GM19463 (cell line): ENCODE results near the gene MED13L.

Experiments used
- ATAC-seq: cut with Tn5 transposase; IDR thresholded peaks from one replicate; pipeline ENCODE4 v1.9.1; 2021; ENCODE audit warnings: mild to moderate bottlenecking, moderate library complexity; ENCODE audit not compliant: unreplicated experiment

MED13L gene

DNA sequence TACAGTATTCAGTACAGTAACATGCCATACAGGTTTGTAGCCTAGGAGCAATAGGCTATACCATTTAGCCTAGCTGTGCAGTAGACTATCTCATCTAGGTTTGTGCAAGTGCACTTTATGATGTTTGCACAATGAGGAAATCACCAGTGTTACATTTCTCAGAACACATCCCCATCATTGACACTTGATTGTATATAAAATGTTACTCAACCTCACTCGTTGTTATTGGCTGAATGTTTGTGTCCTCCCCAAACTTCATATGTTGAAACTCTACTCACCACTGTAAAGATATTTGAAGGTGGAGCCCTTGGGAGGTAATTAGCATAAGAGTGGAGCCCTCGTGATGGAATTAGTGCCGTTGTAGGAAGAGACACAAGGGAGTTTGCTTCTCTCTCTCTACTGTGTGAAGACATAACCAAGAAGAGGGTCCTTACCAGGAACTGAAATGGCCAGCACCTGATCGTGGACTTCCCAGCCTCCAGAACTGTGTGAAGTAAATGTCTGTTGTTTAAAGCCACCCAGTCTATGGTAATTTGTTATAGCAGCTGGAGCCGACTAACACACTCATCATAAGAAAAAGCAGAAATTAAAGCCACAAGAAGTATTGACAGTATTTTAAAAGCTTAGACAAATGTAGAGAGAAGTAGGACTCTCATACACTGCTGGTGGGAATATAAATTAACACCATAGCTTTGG is 3.2 kb upstream of the MED13L start:
- no peak for ATAC-seq

DNA sequence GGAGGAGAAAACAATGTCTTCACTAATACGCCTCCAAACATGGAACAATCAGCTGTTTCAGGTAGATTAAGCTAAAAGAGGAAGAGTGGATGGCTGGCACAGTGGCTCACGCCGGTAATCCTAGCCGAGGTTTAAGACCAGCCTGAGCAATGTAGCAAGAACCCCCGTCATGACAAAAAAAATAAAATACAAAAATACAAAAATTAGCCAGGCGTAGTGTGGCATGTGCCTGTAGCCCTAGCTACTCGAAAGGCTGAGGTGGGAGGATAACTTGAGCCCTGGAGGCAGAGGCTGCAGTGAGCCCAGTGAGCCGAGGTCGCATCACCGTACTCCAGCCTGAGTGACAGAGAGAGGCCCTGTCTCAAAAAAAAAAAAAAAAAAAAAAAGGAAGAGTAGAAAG is 1.2 kb upstream of the MED13L start:
- ATAC-seq, result no peak

DNA sequence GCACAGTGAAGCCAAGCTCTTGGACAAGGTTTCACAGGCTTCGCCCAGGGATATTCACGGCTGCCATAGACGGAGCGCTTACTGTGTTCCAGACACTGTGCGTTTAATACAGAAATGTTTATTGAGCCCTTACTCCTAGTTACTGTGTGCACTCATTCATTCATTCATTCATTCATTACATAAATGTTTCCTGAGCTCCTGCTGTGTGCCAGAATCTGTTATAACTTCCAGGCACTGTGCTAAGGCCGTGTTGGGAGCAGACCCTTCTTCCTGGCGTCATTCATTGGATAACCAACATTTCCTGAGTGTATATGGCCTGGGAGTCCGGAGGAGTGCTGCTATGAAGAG is 760 bp upstream of the MED13L start:
- no peak for ATAC-seq

DNA sequence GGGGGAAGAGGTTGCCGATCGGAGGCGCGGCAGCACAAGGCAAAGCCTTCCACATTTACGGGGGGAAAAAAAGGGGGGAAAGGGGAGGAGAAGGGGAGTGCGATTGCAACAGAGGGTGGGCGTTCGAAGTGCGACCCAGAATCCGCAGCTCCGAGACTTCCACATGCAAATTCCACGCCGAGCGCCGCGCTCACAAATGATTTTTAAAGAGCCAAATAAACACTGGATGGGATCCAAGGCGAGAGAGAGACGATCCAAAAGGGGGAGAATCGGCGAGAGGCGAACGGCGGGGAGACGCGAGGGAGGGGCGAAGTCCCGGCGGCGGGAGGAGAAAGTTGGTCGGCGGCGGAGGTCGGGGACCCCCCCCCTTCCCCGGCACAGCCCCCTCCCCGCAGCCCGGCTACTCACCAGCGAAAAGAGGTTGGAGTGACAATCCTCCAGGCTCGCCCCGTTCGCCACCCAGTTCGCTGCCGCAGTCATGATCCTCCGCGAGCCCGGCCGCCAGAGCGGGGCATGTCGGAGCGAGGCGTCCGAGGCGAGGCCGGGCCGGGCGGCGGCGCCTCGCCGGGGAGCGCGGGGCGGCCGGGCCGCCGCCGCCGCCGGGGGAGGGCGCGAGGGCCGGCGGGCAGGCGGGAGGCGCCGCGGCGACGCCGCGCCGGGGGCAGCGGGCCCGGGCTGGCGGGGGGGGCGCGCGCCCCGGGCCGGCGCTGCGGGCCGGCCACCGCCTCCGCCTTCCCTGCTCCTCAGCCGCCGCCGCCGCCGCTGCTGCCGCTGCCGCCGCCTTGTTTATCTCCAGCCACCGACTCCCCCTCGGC is 634 bp downstream of the MED13L start:
- ATAC-seq, result peak; percentile 29

DNA sequence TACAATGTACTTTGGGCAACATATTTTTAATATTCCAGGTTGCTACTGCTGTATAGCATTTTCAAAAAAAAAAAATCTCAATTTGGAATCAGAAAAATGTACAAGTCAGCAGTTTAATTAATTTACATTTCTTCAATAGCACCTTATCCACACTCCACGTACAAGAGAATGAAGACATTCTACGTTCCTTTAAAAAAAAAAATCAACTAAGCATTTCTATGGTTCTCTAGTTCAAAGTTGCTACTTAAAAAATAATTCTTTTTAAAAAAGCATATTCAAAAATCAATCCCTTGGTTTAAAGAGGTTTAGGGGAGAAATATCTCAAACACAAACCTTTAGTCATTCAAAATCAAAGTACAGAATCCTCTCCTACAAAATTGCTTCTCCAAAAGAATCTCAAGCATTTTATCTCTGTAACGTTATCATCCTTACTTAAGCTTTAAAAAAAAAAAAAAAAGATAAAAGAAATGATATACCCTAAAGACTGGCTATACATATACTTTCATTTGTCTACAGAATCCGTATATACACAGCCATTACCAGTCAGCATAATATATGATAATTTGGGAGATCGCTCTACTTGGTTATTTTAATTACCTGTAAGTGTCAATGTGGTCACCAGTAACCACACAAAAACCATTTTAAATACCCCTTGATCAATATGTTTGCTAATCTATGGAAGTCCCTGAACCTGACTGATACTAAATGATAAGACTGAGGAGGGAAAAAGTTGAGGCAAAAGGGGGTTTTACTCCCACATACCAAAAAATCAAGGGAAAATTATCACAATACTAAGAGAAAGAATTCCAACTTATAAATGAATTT is 2.7 kb downstream of the MED13L start:
- no peak for ATAC-seq

DNA sequence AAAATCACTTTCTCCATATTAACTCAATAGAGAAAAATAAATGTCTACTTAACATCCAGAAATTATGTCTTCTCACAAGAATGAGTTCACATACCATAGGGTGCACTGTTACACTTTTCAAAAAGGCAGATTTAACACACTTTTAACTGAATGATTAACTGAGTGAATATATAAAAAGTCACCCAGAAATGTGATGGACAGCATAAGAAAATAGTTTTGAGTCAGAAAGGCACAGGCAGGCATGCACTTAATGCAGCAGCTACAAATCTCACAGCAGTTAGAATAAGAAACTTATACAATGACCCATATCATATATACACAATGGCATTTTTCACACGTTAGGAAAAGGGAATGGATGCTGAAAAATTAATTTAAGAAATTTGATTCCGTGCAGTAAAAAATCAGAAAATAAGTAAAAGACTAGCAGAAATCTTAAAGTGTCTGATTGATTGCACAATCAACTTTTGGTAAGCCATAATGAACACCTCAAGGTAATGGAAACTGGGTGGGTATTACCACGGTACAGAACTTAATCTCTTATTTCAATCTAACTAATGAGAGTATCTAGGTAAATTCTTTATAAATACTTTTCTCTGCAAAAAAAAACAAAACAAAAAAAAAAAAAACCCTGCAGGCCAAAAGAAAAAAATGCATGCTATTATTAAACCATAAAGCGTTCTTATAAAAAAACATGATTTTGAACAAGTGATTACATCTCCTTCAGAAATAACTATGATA is 3.5 kb downstream of the MED13L start:
- ATAC-seq, result no peak

DNA sequence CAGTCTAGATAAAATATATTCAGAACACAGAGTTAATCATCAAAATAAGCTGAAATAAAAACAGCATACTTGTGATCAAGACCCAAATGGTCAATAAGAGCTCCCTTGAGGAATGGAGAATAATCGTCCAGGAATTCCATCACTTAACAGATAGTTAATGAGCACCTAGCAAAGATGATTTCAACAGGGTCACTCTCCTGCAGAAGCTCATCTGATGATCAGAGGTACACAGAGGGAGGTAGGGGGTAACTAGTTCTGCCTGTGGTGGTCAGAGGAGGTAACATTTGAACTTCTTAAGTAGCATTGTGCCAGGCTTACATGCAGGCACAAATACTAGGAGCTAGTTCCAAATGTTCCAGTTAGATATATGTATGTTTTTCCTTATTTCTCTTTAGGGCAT is 9.5 kb downstream of the MED13L start:
- no peak for ATAC-seq

- no peak for ATAC-seq
Observed at GRCh38 chr12:116266631-116267349, 10.7 kb downstream of the MED13L start.

DNA sequence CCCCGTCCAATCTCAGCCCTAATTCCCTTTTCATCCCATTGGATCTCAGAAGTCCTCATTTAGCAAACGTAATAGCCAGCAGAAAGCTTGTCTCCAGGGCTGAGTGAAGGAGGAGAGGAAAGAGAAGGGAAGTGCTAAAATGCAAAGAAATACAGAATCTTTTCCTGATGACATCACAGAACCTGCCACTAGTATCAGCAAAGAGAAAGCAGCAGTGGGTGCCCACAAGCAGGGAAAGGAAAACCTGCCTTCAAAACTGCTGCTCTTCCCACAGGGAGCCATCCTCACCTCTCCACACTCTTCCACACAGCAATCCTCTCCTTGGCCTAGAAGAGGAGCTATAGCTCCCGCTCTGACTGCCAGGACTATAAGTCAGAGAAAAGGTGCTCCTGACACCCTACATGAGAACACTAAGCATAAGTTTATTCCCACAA is 11.3 kb downstream of the MED13L start:
- ATAC-seq, result no peak

GRCh38 chr12:116265351-116266147 is 11.9 kb downstream of the MED13L start:
- no peak for ATAC-seq

- ATAC-seq, result no peak
Observed at GRCh38 chr12:116264525-116265070, 12.9 kb downstream of the MED13L start.

DNA sequence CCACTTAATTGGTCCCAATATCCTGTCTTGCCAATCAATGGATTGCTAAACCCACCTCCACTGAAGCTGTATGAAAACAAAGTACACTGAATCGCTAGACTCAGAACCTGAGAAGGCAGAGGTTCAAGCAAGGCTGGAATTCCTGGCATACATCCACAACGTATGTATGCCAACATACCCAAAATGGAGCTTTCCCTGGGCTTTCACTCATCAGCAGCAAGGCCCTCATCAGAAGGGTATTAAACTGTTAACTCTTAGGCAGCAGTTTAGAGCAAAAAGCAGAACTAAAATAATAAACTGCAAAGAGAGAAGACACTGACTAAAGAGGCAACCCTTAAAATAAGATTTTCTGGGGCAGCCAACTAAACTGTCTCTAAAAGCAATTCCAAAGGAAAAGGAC is 13.6 kb downstream of the MED13L start:
- ATAC-seq, result no peak

GRCh38 chr12:116263431-116263830 is 14.1 kb downstream of the MED13L start:
- no peak for ATAC-seq

DNA sequence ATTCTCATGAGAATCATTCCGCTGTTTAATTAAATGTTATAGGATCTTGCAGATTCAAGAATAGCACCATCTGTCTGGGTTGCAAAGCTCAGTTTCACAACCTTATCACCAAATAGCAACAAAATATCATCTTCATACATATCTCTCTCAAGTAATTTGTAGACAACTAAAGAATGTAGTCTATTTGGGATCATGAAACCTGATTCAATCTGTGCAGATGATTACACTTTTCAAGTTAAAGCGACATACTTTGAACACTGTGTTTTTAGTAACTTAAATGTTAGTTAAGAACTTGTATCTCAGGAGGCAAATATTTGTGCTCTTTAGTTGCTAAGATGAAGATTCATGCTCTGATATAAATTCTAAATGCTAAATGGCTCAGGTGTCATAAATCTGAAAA is 14.8 kb downstream of the MED13L start:
- ATAC-seq, result no peak

DNA sequence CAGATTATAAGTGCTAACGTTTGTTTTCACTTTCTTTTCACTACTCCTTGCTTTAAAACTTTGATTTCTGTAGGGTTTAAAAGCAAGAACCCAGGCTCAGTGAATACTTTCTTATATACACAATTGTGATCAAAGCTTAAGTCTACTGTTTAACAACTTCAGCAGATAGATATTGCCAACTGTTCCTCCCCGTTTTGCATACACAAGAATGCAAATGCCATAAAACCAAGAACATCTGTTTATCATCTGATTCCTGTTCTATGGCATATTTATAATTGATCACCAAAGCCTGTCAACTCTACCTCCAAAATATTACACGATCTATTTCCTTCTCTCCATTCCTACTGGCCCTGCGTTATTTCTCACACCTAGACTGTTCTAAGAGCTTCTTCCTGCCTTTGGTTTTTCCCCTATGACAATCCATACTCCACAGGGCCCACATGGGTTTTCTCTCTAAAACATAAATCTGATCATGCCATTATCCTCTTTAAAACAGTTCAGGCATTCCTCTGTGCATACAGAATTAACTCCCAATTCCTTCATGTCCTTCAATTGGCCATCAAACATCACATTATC is 15.9 kb downstream of the MED13L start:
- ATAC-seq, result no peak

- no peak for ATAC-seq
Observed at GRCh38 chr12:116259800-116260577, 17.5 kb downstream of the MED13L start.

GRCh38 chr12:116257826-116258225 is 19.7 kb downstream of the MED13L start:
- ATAC-seq, result no peak

GRCh38 chr12:116257215-116257614 is 20.3 kb downstream of the MED13L start:
- no peak for ATAC-seq
